Adrenal gland (tissue), 5 donors: Measurements from ENCODE around the gene PTBP3.

Experiments used
- CTCF ChIP-seq, 6 experiments: fragments of 450-650 bp in 4 of 6; fragments of 200-600 bp in 2 of 6; sonication (generic) in 1 of 6; IDR thresholded peaks; 1 replicate in 5 of 6; 2 replicates in 1 of 6; pipeline versions ENCODE4 v1.5.1 to v1.8.0; 2016 to 2021; ENCODE audit warnings: antibody characterized with exemption in 6 of 6, mild to moderate bottlenecking in 2 of 6, moderate library complexity in 1 of 6
- POLR2A ChIP-seq, 2 donors: fragments of 450-650 bp; IDR thresholded peaks; one replicate each; pipeline ENCODE4 v1.6.1; 2017; ENCODE audit warnings: antibody characterized with exemption in 2 of 2, mild to moderate bottlenecking in 2 of 2, moderate library complexity in 1 of 2
- donor health status: DM: no; HTN: no; CAD: no.

- TF ChIP-seq CTCF (IDR thresholded peaks at IDR 0.05) = no peak
- TF ChIP-seq POLR2A (IDR thresholded peaks at IDR 0.05) = no peak
Measured at GRCh38 chr9:112351184-112351583, 17.8 kb upstream of the PTBP3 start.
